ENCODE results near the gene CCDC24. TPM values are rescaled to one million over a fixed set of nuclear protein-coding genes. Genes with fewer than 3 reads are reported as not detected.

The CCDC24 gene
- total and polyA plus RNA-seq, 9 of the 15 experiments (the other 6 are each of a cell fraction or from before 2014, with no cell fraction given) = 0.31 to 4.5 (median 1.5) TPM

- peak in 1 of 2 experiments; percentile 75; a peak in 2 of 4 replicates for TF ChIP-seq FOXA3 (CRISPR knock-in tag; conservative IDR thresholded peaks at IDR 0.05 in 1 of 2, IDR thresholded peaks at IDR 0.05 in 1 of 2)
- TF ChIP-seq NFXL1 (CRISPR knock-in tag; IDR thresholded peaks at IDR 0.05) = no peak
- peak; percentile 33 for TF ChIP-seq SUPT5H (IDR thresholded peaks at IDR 0.05)
- no peak for TF ChIP-seq ZNF140 (CRISPR knock-in tag; IDR thresholded peaks at IDR 0.05)
- no peak for TF ChIP-seq ARID3A (IDR thresholded peaks at IDR 0.05; ENCODE audit: borderline replicate concordance, low read depth, low read length)
- 0 out of 2 replicates have a peak, but pooled peaks have one; percentile 32 for TF ChIP-seq DIDO1 (tag; IDR thresholded peaks at IDR 0.05; ENCODE audit: low read depth)
- no peak for TF ChIP-seq XRCC4 (IDR thresholded peaks at IDR 0.05; ENCODE audit: extremely low read depth, insufficient read depth, insufficient read length)
- TF ChIP-seq SMARCA4 (IDR thresholded peaks at IDR 0.05) = peak; percentile 25; the same call in 1 of the 2 replicates
- TF ChIP-seq U2AF1 (optimal IDR thresholded peaks at IDR 0.05; ENCODE audit: low read depth, low read length) = no peak
- no peak for TF ChIP-seq TAL1 (IDR thresholded peaks at IDR 0.05)
- TF ChIP-seq ZNF184 (CRISPR knock-in tag; IDR thresholded peaks at IDR 0.05) = no peak
- TF ChIP-seq ZBTB8A (IDR thresholded peaks at IDR 0.05; ENCODE audit: partially characterized antibody) = no peak
- TF ChIP-seq, protein P1, sequence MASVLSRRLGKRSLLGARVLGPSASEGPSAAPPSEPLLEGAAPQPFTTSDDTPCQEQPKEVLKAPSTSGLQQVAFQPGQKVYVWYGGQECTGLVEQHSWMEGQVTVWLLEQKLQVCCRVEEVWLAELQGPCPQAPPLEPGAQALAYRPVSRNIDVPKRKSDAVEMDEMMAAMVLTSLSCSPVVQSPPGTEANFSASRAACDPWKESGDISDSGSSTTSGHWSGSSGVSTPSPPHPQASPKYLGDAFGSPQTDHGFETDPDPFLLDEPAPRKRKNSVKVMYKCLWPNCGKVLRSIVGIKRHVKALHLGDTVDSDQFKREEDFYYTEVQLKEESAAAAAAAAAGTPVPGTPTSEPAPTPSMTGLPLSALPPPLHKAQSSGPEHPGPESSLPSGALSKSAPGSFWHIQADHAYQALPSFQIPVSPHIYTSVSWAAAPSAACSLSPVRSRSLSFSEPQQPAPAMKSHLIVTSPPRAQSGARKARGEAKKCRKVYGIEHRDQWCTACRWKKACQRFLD (CRISPR knock-in tag; IDR thresholded peaks at IDR 0.05) = peak; percentile 3; the same call in 1 of the 2 replicates
- no peak for TF ChIP-seq NFIX (CRISPR knock-in tag; IDR thresholded peaks at IDR 0.05; ENCODE audit: low read depth)
- peak; percentile 90 to 91 for TF ChIP-seq NRF1 (conservative IDR thresholded peaks at IDR 0.05 in 1 of 2, IDR thresholded peaks at IDR 0.05 in 1 of 2)
- no peak for TF ChIP-seq IRF1 (CRISPR knock-in tag; IDR thresholded peaks at IDR 0.05; ENCODE audit: borderline replicate concordance)
- TF ChIP-seq ZNF347 (CRISPR knock-in tag; IDR thresholded peaks at IDR 0.05; ENCODE audit: low read depth) = no peak
- no peak for TF ChIP-seq FOS (IDR thresholded peaks at IDR 0.05; ENCODE audit: extremely low read depth, insufficient read length)
- no peak for TF ChIP-seq ATF2 (CRISPR knock-in tag; IDR thresholded peaks at IDR 0.05)
- no peak for TF ChIP-seq CREB1 (IDR thresholded peaks at IDR 0.05)
- TF ChIP-seq CREB1 (CRISPR knock-in tag; IDR thresholded peaks at IDR 0.05) = no peak
- no peak for TF ChIP-seq CGGBP1 (CRISPR knock-in tag; IDR thresholded peaks at IDR 0.05)
These were observed 38.0 kb downstream of the CCDC24 start (continued) for GRCh38 chr1:44029260-44029910.
